HT1080 (cell line): ENCODE data around the gene FAS. TPM values are rescaled to one million over a fixed set of nuclear protein-coding genes. Genes with fewer than 3 reads are reported as not detected.

Source experiments
- DNase-seq: peaks from one replicate; pipeline ENCODE4 v3.0.0-alpha.2; 2015; ENCODE audit warnings: low read depth
- total RNA-seq: library from RNA; depleted of rRNA; stranded (reverse); fragments of >200 nt; shearing (Covaris generic); gene quantifications from 2 replicates; pipeline ENCODE4 v1.2.3, GENCODE V29; 2014

The FAS gene
- total RNA-seq, 1 experiment from 2014 or later = 29.9 TPM

DNA sequence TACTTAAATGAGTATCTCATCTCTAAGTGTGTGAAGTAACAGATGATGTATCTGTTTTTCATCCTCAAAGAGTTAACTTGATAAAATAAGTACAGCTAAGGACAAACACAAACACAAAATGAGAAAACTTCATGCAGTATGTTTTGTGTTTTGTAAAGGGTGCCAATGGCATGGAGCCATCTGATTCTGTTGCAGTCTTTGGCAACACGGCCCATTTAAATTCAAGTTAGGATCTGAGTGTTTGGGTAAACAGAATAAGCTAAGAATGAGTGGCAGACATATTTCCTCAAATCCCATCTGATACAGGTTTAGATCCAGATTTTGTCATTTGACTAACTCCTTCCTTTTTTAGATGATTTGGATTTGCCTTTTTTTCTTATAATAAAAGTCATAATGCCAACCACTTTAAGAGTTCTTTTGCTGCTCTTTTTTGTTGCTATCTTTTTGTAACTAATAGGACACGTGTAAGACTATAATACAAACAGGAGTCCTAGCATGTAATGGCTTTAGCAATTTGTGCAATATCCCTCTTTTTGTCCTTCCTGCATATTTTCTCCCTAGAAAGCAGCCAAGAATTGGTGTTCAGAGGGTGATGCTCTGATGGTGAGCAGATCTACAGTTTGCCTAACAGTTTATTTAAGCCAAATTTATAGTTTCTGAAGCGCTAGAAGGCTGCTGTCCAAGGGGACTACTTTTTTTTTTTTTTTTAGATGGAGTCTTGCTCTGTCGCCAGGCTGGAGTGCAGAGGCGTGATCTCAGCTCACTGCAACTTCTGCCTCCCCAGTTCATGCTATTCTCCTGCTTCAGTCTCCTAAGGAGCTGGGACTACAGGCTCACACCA lies 19.2 kb upstream of the FAS start:
- DNase-seq = no peak

GRCh38 chr10:88974012-88974411 lies 16.6 kb upstream of the FAS start:
- DNase-seq = no peak

DNA sequence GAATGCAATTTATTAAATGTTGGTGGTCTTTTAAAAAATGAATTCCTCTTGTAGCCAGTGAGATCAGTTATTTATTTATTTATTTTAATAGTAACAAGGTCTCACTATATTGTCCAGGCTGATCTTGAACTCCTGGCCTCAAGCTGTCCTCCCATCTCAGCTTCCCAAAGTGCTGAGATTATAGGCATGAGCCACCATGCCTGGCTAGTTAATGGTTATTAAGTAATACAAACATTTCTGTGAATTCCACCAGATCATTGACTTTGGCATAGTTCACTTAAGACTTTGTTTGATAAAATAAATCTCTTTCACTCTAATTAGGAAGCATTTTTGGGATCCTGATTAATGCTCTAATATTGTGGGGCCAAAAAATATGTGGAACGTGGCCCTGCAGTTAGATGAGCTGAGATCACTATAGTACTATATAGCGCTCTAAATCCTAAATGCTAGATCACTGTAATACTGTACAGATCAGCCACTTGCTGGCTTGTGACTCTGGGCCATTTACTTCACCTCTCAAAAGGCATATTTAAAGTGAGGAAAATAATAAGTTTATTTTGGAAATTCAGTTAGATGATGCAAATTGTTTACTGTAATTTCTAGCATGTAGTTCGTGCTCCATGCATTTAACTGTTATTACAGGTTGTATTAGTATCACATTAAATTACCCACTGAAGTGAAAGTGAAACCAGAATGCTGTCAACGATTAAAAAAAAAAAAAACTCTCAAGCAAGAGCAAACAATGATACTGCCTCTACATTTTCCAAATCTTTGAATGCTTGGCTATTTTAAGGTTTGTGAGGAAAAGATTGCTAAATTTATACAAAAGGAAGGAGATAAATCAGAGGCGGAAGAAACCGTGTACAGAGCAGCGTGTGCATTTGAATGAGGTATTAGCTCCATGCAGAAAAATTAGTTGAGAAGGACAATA lies 15.9 kb upstream of the FAS start:
- DNase-seq = peak; percentile 51

DNA sequence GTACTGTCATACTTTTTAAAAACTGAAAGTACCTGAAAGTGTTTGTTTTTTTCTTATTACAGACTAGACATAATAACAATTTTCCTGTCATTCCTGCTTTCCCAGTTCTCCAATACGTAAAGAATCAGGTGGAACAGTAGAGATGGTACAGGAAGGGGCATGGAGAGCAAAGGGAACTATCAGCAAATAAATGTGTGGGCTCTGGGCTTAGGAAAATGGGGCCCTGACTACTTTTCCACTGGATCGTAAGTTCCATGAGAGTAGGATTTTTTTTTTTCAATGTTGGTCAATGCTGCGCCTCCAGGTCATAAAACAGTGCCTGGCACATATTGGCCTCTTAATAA lies 15.2 kb upstream of the FAS start:
- no peak for DNase-seq

- DNase-seq = no peak
Observed at GRCh38 chr10:88978463-88978862, 12.1 kb upstream of the FAS start.

GRCh38 chr10:88979153-88979562 lies 11.4 kb upstream of the FAS start:
- peak; percentile 90 for DNase-seq

- no peak for DNase-seq
Observed at GRCh38 chr10:88979603-88980002, 11.0 kb upstream of the FAS start.

DNA sequence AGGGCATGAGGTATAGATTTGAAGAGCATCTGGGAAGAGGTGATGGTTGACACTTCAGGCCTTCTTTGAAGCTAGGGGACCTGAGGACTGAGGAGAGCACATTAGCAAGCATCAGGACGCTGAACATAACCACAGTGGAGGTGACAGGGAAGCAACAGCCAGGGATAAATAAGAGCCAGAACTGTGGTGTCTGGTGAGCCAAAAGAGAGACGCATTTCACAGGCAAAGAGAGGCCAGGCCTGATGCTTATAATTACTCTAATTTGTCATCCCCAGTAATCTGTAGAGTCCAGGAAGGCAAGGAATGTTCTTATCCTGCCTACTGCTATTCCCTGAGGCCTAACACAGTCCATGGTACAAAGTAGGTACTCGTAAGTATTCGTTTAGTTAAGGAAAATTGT lies 10.4 kb upstream of the FAS start:
- no peak for DNase-seq

GRCh38 chr10:88980800-88981199 lies 9.8 kb upstream of the FAS start:
- DNase-seq = no peak

DNA sequence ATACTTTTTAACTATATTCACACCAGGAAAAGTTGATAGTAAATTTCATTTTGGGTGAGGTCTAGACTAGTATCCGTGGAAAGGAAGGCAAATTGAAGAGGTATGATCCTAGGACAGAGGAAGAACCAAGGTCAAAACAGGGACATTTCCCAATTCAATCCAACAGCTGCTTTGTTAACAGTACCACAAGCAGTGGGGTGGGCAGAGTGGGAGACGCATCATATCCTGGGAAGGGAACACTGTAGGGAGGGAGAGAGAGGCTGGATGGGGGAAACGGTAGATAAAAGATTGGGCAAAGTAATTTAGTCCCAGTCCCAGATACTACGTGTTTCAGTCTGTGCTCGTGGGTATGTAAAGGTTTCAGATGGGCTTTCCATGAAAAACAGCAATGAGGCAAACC lies 9.2 kb upstream of the FAS start:
- no peak for DNase-seq

DNA sequence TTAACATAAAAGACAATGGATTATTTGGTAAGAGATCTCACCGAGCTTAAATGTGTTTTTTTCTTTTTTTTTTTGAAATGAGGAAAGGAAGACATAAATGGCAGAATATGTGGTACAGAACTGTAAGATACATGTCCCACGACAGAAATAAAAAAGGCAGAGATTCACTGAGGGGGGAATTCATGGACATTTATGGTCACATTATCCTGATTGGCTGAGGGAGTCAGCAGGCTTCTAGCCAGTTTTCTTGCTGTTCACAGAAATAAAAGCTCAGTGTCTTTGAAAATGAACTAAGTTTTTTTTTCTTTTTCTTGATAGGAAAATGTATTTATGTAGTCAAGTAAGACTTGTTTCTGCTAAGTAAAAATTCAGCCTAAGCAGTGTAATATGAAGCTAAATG lies 8.2 kb upstream of the FAS start:
- DNase-seq = no peak

DNA sequence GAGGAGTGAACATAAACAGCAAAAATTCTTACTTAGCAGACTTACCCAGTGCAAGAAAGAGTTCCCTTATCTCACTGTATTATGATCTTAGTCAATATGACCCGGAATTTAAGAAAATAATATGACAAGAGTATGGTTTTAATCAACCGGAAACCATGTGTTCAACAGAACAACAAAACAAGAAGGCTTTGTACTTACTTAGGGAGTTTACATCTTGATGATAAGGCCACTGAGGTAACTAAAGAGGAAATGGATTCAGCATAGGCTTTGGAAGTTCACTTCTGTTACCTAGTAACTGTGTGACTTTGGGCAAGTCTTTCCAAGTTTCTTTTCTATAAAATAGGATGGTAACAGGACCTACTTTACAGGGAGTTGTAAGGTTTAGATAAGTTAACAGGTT lies 7.4 kb upstream of the FAS start:
- no peak for DNase-seq

DNA sequence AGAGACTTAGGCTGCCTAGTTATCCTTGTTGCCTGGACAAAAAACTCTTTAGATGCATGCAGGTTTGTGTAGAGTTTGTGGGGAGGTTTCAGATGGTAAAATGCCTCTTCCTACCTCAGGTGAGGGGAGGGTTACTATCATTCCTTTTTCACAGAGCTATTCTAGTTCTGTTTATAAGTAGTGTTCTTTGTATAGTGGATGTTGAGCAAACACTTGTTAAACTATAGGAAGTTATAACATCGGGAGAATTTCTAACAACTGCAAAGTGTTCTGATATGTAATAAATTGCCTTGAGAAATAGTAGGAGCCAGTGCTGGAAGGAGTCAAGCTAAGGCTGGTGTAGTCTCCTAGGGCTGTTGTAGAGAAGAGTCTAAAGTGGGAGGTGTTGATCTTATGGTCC lies 6.7 kb upstream of the FAS start:
- no peak for DNase-seq

DNA sequence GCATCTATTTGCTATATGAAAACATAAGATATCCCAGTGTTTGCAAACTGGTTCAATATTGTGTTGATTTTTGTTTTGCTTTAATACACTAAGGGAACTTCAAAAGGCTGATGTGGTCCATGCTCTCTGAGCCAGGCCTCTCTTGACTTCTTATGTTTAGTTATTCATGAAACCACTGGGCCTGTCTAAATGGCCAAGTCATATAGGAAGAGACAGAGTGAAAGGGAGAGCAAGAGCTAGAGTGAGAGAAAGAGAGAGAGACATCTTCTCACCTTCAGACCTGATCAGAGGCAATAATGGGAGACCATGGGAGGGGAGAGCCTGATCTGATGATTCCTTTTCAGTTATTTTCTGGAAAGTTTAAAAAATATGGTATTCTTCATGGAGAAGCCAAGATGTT lies 6.1 kb upstream of the FAS start:
- no peak for DNase-seq

- DNase-seq = no peak
Observed at GRCh38 chr10:88986549-88987242, 3.9 kb upstream of the FAS start.

GRCh38 chr10:88987243-88987725 lies 3.3 kb upstream of the FAS start:
- DNase-seq = peak; percentile 12

DNA sequence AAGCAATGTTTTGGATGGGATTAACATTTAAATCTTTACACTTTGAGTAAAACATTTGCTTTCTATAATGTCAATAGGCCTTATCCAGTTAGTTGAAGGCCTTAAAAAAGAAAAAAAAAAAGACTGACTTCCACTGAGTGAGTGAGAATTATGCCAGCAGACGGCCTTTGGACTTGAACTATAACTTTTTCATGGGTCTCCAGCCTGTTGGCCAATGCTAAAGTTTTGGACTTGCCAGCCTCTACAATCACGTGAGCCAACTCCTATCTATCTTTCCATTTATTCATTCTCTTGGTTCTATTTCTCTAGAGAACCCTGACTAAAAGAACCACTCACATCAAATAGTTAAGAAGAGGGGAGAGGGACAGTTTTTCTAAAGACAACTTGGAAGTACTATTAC lies 2.8 kb upstream of the FAS start:
- no peak for DNase-seq

GRCh38 chr10:88989423-88989822 lies 1.2 kb upstream of the FAS start:
- DNase-seq = no peak

DNA sequence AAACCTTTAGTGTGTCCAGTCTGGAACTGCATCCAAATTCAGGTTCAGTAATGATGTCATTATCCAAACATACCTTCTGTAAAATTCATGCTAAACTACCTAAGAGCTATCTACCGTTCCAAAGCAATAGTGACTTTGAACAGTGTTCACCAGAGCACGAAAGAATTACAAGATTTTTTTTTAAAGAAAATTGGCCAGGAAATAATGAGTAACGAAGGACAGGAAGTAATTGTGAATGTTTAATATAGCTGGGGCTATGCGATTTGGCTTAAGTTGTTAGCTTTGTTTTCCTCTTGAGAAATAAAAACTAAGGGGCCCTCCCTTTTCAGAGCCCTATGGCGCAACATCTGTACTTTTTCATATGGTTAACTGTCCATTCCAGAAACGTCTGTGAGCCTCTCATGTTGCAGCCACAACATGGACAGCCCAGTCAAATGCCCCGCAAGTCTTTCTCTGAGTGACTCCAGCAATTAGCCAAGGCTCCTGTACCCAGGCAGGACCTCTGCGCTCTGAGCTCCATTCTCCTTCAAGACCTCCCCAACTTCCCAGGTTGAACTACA lies 694 bp upstream of the FAS start:
- peak; percentile 56 for DNase-seq

GRCh38 chr10:88991161-88991898 lies 732 bp downstream of the FAS start:
- peak; percentile 66 for DNase-seq

GRCh38 chr10:88991899-88992320 lies 1.3 kb downstream of the FAS start:
- no peak for DNase-seq
